GM12873 (cell line): Measurements from ENCODE around the gene KIF17.

Source experiments
- CTCF ChIP-seq: IDR thresholded peaks from 2 replicates; pipeline ENCODE4 v1.5.1; 2012; ENCODE audit warnings: low read depth, mild to moderate bottlenecking, moderate library complexity, low read length, control low read depth; ENCODE audit not compliant: insufficient read depth; ENCODE audit errors: missing control alignments

Gene KIF17

GRCh38 chr1:20614131-20614579 is 103.7 kb downstream of the KIF17 start:
- no peak for TF ChIP-seq CTCF
